Measurements from ENCODE around the gene SFMBT1.

DNA sequence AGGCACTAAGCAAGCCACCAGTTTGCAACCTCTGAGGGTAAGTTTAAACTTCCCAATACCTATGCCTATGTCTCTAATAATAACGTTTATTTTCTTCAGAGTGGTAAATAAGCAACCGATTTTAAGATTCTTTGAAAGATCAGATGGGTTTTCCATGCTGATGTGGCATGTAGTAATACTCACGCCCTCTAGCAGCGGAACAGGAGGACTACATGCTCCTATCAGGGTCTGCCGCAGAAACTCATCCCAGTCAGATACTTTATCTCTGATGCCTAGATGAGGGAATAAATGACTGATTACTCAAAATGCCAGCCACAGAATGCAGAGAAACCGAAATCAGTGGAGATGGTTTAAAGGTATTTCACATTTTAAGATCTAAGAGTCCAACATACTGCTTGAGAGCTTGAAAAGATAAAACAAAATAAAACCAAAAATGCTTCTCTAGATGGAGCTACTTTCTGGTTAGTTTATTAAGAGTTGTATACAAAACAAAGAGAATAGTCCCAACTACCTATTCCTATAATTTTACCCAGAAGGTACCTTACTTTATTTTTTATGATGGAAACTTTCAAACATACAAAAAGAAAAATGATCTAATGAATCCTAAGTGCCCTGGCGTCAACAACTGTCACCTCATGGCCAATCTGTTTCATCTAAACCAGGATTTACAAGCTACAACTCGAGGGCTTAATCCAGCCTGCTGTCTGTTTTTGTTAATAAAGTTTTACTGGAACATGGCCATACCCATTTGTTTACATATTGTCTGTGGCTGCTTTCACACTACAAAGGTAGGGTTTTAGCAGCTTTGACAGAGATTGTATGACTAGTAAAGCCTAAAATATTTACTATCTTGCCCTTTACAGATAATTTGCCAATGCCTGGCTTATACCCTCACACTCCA lies 111.0 kb downstream of the SFMBT1 start:
- TF ChIP-seq TAF1 (IDR thresholded peaks at IDR 0.05; ENCODE audit: low read depth, low read length) = no peak
- TF ChIP-seq, protein P1, sequence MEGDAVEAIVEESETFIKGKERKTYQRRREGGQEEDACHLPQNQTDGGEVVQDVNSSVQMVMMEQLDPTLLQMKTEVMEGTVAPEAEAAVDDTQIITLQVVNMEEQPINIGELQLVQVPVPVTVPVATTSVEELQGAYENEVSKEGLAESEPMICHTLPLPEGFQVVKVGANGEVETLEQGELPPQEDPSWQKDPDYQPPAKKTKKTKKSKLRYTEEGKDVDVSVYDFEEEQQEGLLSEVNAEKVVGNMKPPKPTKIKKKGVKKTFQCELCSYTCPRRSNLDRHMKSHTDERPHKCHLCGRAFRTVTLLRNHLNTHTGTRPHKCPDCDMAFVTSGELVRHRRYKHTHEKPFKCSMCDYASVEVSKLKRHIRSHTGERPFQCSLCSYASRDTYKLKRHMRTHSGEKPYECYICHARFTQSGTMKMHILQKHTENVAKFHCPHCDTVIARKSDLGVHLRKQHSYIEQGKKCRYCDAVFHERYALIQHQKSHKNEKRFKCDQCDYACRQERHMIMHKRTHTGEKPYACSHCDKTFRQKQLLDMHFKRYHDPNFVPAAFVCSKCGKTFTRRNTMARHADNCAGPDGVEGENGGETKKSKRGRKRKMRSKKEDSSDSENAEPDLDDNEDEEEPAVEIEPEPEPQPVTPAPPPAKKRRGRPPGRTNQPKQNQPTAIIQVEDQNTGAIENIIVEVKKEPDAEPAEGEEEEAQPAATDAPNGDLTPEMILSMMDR (IDR thresholded peaks at IDR 0.05; ENCODE audit: control extremely low read depth in 1 of 3, insufficient read depth in 1 of 3, low read depth in 1 of 3, low read length in 3 of 3) = peak; percentile 55 to 84 (median 64)
- TF ChIP-seq GABPA (IDR thresholded peaks at IDR 0.05; ENCODE audit: borderline replicate concordance, insufficient read depth, low read length) = no peak
- no peak for TF ChIP-seq SUZ12 (IDR thresholded peaks at IDR 0.05; ENCODE audit: low read length)
- TF ChIP-seq EGR1 (IDR thresholded peaks at IDR 0.05; ENCODE audit: borderline replicate concordance, low read depth, low read length) = no peak
- no peak for TF ChIP-seq POLR2A (IDR thresholded peaks at IDR 0.05; ENCODE audit: control extremely low read depth in 1 of 2, low read depth in 2 of 2, low read length in 2 of 2)
- no peak for TF ChIP-seq SRF (IDR thresholded peaks at IDR 0.05; ENCODE audit: low read depth, low read length)
